Right kidney (tissue), 9 donors: Measurements from ENCODE around the gene OCRL.
A peak's percentile ranks its signal among the peaks of the same experiment; 100 is the strongest.

Source experiments
- DNase-seq: peaks from one replicate; pipeline ENCODE4 v3.0.0-alpha.2; 2016
- long read RNA-seq, 8 donors: transcript quantifications; one replicate each; lab custom pipeline, GENCODE V29; 2026

OCRL gene
- long read RNA-seq, donor 1, full-length matches to known transcripts: 2 of 2 reads
- long read RNA-seq, donor 1, partial matches to known transcripts: 0 of 2 reads
- long read RNA-seq, donor 1, other reads (novel, unspliced or antisense): 0 of 2 reads
- long read RNA-seq, donor 2, full-length matches to known transcripts: 4 of 4 reads
- long read RNA-seq, donor 2, partial matches to known transcripts: 0 of 4 reads
- long read RNA-seq, donor 2, other reads (novel, unspliced or antisense): 0 of 4 reads
- long read RNA-seq, donor 3, partial matches to known transcripts: 10 of 11 reads
- long read RNA-seq, donor 3, other reads (novel, unspliced or antisense): 0 of 11 reads
- long read RNA-seq, donor 4, full-length matches to known transcripts: 3 of 3 reads
- long read RNA-seq, donor 4, partial matches to known transcripts: 0 of 3 reads
- long read RNA-seq, donor 4, other reads (novel, unspliced or antisense): 0 of 3 reads
- long read RNA-seq, donor 5: 0 reads
- long read RNA-seq, donor 6, full-length matches to known transcripts: 2 of 2 reads
- long read RNA-seq, donor 6, partial matches to known transcripts: 0 of 2 reads
- long read RNA-seq, donor 6, other reads (novel, unspliced or antisense): 0 of 2 reads
- long read RNA-seq, donor 7: 0 reads
- long read RNA-seq, donor 8, full-length matches to known transcripts: 1 of 1 reads
- long read RNA-seq, donor 8, partial matches to known transcripts: 0 of 1 reads
- long read RNA-seq, donor 8, other reads (novel, unspliced or antisense): 0 of 1 reads

DNA sequence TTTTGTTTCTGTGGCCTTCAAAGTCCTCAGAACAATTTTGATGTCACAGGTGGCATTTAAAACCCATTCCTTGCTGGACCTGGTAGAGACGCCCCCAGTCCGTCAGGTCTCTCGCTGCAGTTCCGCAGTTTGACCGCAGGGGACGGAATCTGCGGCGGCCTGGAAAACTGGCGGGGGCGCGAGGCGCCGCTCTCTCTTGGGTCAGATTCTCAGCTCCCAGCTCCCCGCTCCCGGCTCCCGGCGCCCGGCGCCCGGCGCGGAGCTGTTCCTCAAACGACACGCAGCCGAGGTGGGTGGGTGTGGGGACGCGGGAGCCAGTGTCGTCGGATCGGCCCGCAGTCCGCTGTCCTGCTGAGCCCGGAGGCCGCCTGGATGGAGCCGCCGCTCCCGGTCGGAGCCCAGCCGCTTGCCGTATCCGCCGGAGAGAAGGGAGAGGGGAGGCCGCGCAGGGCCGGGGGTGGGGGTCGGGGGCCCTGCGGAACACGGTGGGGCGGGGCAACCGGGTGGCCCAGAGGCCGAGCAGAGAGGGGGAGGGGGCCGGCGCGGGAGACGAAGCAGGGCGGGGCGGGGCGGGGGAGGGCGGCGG is at the start of gene OCRL:
Gene OCRL, plus strand, starts transcription at position 192 of the 586 bp plus-strand sequence. Its CDS starts 181 bp downstream, at position 373.
- DNase-seq: peak; percentile 82

DNA sequence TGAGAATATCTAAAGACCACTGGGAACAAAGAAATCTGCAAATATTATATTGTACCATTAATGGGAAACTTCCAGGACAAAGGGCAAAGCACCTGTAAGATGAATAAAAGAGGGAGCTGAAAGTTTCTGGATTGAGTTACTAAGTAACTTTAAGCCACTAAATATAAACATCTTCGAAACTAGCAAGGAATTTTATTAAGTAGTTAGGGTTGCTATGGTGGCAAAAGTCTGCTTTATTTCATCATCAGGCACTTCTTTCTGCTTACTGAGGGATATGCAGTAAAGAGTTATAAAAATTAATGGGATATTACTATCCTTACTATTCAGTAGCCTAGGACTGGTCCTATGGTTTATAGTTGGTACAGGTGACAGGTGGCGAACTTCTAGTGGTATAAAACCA is 49.7 kb upstream of the OCRL start:
- no peak for DNase-seq

DNA sequence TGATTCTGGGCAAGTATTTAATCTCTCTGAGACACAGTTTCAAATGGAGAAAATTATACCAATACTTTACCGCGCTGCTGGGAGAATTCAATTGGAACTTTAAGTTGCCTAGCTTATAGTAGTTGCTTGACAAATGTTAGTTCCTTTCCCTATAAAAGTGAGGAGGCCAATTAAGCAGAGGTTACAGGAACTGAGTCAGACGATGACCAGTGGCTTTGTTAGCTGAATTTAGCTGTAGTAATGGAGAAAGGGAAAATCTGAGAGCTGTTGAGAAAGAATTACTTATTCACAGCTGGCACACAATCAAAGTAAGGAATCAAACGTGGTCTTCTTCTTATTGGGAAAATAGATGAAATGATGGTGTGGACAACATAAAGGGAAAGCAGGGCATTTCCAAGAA is 46.4 kb upstream of the OCRL start:
- DNase-seq: no peak

DNA sequence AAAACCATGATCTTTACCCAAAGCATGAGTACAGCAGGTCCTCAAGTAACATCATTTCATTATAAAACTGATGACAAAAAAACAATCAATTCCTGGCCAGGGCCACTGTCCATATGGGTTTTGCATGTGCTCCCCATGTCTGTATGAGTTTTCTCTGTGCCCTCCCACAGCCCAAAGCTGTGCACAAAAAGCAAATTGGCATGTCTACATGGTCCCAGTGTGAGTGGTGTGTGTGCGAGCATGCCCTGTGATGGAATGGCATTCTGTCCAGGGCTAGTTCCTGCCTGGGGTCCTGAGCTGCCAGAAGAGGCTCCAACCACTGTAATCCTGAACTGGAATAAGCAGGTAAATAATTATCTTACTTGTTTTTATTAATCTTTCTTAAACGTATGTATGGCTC is 45.2 kb upstream of the OCRL start:
- no peak for DNase-seq

DNA sequence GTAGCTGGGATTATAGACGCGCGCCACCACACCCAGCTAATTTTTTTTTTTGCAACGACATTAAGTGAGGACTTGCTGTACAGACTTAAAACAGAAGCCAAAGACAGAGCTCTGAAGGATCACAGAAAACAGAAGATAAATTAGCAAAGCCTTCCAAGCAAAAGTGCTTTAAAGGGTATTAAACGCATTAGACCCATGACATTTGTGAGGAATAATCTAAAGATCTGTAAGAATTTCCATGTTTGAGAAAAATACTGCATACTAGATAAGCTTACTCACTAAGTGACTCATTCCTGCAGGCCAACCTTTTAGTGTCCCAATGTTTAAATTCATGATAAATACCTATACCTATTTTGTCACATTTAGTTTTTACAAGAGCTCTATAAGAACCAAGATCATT is 44.2 kb upstream of the OCRL start:
- no peak for DNase-seq

DNA sequence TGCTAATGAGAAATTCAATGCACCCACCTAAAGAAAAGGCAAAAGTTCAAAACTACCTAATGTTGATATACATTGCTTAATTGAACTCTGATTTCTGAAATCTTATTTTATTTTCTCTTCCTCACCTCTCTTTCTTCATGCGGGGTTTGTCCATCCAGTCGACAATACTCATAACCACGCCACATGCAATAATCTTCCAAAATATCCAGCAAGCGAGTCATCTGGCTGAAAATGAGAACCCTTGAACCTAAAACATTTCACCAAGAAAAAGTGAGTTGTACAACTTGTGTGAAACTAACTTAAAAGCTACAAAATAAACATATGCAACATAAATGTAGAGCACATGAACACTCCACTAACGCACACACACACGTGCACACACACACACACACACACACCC is 43.4 kb upstream of the OCRL start:
- DNase-seq: no peak

DNA sequence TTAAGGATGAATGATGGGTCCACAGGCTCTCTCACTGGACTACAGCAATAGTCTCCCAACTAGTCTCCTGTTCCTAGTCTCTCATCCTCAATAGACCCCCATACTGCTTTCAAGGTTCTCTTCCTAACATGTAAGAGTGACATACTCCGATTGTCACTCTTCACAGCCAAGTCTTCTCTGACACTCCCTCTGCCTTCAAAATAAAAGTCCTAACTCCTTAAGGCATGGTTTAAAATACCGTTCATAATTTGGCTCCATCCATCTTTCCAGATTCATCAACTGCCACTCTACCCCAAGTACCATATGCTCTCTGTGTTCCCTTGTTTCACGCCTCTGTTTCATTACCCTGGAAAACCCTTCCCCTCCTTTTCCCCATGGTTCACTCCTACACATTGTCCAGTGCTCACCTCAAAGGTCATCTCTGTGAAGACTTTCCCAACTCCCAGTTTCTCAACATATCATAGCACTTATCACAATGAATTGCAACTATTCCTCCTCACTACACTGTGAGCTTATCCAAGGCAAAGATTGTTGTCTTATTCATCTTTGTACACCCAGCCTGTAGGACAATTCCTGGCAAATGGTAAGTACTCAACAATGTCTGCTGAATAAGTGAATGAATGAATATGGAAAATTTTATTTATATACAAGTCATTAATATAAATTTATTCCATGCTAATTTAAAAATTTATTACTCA is 42.8 kb upstream of the OCRL start:
- no peak for DNase-seq

DNA sequence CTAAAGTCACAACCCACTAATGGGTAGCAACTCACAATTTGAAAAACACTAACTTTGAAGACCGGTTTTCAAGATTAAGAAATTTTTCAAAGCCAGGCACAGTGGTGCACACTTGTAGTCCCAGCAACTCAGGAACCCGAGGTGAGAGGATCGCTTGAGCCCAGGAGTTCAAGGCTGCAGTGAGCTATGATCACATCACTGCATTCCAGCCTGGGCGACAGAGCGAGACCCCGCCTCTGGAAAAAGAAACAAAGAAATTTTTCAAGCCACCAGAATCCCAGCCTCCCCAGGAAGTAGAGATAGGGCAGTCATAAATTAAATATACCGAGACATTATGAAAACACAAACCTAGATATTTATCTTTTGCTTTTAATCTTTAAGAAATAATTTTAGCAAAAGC is 29.7 kb upstream of the OCRL start:
- no peak for DNase-seq

DNA sequence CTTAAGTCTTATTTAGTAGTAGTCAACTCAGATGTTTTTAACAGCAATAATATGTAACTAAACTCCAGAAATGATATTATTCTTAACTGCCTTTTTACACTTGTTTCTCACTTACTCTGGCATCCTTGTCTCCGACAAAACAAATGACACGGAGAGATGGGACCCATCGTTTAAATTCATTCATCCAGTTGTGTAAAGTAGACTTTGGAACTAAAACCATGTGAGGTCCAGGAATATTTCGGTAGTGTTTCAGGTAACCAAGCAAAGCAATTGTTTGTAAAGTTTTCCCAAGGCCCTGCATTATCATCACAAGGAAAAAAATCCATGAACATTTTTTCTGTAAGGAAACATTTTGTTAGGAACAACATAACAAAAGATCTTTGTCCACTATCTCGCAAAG is 28.4 kb upstream of the OCRL start:
- no peak for DNase-seq

DNA sequence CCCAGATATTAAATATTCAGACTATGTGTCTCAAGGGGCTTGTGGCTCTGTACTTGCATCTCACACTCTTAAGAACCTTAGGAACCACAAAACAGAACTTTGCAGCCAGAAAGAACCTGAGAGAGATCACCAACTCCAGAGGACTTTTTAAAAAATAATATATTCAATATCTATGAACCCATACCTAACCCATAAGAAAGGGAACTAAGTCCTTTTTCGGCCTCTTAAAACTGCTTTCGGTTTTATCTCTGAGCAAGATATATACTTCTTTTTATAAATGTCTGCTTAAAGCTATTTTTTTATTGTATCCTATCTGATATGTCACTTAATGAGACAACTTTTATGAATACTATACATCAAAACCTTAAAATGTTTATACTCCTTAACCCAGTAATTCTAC is 27.6 kb upstream of the OCRL start:
- DNase-seq: no peak

DNA sequence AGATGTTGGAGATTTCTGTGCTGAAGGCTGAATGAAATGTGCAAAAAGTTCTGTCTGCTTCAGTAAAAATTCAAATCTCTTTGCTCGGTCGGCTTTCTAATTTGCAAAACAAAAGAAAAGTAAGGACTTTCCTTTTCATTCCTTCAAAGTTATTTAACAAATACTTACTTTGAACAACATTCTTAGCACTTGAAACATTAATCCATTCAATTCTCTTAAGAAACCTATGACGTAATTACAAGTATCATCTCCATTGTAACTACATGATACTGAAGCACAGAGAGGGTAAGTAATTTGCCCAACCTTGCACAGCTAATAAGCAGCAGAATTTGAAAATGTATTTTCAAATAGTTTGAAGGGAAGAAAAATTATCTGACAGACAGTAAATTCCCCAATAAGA is 23.7 kb upstream of the OCRL start:
- DNase-seq: no peak

DNA sequence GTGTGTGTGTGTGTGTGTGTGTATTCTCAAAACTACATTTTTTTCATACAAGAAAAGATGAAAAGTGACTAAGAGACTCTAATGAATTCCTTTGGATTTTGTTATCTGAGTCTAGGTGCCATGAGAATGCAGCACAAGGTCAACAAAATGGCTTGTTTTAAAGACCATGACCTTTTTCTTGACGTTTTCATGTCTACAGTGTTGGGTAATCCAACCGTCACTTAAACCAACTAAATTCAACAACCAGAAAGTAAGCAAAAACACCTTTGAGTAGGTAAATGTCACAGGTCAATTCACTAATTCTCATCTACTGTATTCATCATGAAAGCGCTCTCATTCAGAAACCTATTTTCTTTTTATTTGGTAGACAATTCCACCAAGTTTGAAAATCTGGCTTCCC is 19.9 kb upstream of the OCRL start:
- DNase-seq: no peak

DNA sequence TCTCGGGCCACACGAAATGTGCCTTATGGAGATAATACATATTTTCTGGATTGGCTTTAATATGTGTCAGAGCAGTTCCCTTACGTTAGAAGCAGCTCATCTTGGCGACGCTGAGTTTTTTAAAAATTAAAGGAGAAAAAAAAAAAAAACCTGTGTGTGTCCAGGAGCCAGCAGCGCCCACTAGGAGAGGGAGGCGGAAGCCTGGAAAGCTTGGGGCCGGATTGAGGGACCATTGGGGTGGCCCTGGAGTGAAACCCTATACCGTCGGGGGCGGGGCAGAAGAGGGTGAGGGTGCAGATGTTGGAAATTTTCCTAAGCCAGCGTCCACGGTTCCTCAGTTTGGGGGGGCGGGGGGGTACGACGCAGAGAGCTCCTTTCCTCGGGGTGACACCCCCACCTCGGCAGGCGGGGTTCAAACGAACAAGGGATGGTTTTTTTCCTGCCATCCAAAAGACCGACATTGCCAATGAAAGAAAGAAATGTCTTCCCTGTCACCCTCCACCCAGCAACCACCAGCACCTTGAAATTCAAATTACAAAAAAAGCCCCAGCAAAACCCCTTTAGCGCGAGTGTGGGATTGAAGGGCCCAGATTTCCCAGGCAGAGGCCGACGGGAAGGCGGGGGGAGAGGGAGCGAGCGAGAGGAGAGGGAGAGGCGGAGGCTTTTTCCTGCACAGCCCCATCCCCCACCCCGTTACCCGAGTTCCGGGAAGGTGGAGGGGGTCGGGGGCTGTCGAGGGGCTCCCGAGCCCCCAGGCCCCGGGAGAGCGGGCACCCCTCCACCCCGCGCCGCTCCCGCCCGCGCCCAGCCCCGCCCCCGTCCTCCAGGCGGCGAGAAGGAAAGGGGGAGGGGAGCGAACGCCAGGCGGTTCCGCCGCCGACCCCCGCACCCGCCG is 17.6 kb upstream of the OCRL start:
- DNase-seq: peak; percentile 67

DNA sequence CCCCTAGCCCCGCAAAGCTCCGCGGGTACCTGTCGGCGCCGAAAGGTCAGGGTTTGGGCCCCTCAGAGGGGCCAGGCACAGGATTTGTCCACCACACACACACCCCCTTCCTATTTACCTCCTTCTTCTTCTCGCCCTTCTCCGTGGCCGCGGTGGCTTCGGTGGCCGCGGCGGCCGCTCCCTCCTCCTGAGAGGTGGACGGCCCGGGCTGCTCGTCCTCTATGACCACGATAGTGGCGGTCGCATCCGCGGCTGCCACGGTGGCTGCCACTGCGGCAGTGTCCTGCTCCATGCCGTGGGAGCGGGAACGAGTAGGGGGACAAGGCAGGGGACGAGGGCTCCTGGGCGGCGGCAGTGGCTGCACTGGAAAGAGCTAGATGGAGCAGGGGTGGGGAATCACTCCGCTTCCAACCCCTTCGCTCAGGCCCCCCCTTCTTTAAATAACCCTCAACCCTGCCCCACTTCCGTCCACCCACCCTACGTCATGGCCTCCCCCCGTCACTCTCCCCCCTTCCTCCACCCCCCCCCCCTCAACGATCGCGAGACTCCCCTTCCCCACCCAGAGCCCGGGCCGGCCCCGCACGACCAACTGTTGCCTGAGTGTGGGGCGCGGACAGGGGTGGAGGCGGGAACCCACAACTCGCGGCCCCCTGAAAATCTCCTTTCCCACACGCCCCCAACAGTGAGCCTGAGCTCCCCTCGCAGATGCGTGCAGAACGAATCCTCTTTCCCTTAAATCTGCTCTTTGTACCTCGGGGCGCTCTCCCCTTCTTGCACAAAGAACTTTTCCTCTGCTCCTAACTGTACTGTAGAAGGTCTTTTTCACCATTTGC is 16.8 kb upstream of the OCRL start, which contains the start of gene SMARCA1:
Gene SMARCA1, minus strand, starts transcription at position 412 of the 833 bp plus-strand sequence. Its CDS starts 120 bp downstream, at position 292.
- peak; percentile 82 for DNase-seq

DNA sequence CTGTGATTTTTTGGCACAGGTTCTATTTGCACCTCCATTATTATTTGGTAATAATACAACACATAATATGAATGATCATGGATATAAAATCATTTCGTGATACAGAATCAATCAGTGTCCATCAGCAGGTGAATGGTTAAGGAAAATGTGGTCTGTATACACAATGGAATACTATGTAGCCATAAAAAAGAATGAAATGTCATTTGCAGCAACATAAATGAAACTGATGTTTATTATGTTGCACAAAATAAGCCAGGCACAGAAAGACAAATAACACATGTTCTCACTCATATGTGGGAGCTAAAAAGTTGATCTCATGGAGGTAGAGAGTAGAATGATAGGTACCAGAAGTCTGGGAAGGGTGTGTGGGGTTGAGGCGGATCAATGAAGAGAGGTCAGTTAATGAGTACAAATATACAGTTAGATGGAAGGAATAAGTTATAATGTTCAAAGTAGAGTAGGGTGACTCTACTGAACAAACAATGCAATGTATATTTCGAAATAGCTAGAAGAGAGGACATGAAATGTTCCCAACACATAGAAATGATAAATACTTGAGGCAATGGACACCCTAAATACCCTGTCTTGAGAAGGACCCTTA is 15.7 kb upstream of the OCRL start:
- DNase-seq: no peak

DNA sequence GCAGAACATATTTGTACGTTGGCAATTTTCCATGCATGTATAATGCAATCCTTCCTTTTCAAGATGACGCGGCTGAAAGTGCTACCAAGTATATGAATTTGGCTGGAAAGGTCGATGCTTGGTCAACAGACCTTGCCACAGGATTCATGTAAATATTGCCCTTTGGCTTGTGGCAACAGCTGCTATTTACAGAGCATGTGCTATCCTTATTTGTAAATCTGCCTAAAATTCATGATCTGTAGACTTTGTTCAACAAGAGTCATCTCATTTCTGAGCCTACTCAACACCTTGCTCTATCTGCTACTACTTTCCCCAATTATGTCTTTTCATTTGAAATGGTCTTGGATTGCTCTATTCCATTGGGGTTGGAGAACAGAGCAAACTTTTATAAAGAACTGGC is 14.9 kb upstream of the OCRL start:
- DNase-seq: no peak

DNA sequence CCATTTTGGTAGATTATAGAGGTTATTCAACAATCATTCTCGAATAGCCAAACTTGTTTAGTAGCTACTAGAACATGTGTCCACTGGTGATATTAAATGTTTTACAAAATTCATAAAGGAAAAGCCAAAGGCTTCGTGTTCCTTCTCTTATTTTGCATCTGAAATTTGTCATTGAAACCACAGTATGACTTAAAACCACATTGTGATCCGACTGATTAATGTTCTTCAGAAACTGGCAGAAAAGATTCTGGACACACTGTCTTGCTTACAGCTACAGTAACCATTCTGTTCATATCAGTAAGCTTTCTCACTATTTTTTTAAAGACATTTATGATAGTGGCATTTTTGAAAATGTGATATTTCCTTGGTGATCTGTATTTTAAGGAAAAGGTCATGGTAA is 14.2 kb upstream of the OCRL start:
- no peak for DNase-seq

DNA sequence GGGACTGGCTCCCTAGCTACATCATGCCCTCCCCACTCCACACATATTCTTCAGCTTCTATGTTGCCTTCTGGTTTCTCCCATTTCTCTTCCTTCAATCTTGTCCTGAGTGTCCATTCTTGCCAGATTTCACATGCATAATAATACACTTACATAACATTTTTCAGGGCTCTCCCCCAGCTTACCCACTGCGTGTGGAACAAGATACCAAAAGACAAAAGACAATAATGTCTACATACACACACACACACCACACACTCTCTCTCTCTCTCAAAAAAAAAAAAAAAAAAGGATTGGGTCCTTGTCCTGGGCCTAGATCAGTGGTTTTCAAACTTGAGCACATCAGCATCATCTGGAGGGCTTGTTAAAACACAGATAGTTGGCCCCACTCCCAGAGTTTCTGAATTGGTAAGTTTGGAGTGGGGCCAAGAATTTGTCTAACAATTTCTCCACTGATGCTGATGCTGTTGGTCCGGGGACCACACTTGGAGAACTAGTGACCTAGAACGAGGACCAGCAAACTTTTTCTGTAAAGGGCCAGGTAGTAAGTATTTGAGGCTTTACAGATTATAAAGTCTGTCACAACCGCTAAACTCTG is 10.3 kb upstream of the OCRL start:
- DNase-seq: no peak

DNA sequence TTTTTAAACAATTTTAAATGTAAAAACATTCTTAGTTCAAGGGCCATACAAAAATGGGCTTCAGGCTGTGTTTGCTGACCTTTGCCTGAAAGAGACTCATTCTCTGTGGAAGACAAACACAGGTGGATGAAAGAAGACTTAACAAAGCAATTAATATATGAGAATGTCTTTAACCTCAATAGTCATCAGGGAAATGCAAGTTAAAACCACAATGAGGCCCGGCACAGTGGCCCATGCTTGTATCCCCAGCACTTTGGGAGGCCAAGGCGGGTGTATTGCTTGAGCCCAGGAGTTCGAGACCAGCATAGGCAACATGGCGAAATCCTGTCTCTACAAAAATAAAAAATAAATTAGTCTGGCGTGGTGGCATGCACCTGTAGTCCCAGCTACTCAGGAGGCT is 9.6 kb upstream of the OCRL start:
- DNase-seq: no peak

DNA sequence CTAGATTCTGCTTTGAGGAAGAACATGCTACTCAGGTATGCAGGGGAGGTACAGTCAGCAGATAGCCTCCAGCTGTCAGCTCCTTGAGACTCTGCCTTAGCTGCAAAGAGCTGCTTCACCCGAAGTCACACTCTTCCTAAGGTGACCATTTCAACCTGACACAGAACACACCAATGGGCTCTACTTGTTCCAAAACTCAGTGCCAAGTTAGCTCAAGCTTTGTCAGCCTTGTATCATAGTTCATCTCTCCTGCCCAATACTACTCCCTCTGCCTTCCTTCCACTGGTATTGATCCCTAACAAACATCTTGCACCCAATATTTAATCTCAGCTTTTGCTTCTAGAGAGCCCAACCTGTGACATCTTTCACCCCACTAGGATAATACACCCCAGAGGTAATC is 8.9 kb upstream of the OCRL start:
- no peak for DNase-seq
